Rectal smooth muscle tissue (tissue), 1 donor: Measurements from ENCODE around the gene NKX2-4.
"Not testable (repeated sequence)": the region's sequence is repeated elsewhere in the genome, so short reads cannot be mapped to it uniquely, and the experiment has no call there.

Experiments
- H3K27ac ChIP-seq: one replicate; pipeline ENCODE4 v1.7.0; 2013; ENCODE audit warnings: low read depth, low read length, inconsistent platforms
- H3K27me3 ChIP-seq: one replicate; pipeline ENCODE4 v1.7.0; 2013; ENCODE audit warnings: low read length; ENCODE audit not compliant: control insufficient read depth, insufficient read depth
- H3K36me3 ChIP-seq: one replicate; pipeline ENCODE4 v1.7.0; 2013; ENCODE audit warnings: low read length; ENCODE audit not compliant: control insufficient read depth, insufficient read depth
- H3K4me1 ChIP-seq: one replicate; pipeline ENCODE4 v1.7.0; 2013; ENCODE audit warnings: low read length; ENCODE audit not compliant: control insufficient read depth, insufficient read depth
- H3K4me3 ChIP-seq: one replicate; pipeline ENCODE4 v1.7.0; 2013; ENCODE audit warnings: low read length
- H3K9ac ChIP-seq: one replicate; pipeline ENCODE4 v1.7.0; 2013; ENCODE audit warnings: low read length

The NKX2-4 gene

DNA sequence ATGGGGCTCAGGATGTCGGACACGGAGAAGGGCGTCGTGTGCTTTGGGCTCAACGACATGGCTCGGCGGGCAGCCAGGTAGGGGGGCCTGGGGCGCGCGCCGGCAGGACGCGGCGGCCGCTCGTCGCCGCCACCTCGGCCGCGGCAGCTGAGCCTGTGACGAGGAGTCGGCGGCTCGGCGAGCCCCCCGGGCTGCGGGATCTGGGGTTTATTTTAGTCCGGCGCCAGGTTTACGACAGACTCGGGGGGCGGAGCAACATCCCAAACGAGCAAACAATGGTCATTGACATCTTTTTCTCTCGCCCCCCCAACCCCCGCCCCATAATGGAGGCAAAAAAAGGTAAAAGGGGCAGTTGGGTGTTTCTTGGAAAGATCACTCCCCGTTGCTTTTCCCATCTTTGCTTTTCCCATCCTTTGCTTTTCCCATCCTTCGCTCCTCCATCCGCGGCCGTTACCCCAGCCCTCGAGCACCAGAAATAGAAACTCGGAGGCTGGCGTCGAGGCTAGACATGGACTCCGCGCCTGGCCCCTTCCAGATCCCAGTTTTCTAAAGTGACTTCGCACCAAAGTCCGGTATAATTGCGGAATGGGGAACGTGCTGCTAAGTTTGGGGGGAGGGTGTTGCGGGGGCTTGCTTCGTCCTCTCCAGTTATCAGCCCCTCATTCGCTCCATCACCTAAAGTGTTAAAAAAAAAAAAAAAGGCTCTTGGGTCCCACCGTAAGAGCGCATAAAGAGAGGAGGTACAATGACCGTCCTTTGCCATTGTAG is at the start of gene NKX2-4:
TSS of gene NKX2-4 (minus strand) at position 186 of the 768 bp plus-strand sequence. CDS start at position 59, 127 bp downstream.
- H3K27ac ChIP-seq, result no peak within 1 kb of the TSS
- H3K4me3 ChIP-seq, result peak within 1 kb of the TSS; percentile 8
- no peaks in the 10 kb centered on the region for H3K36me3 ChIP-seq
- no peaks in the 10 kb centered on the region for H3K4me1 ChIP-seq
- H3K9ac ChIP-seq, result no peak within 1 kb of the TSS
- peaks cover 32% of the 10 kb centered on the region for H3K27me3 ChIP-seq

DNA sequence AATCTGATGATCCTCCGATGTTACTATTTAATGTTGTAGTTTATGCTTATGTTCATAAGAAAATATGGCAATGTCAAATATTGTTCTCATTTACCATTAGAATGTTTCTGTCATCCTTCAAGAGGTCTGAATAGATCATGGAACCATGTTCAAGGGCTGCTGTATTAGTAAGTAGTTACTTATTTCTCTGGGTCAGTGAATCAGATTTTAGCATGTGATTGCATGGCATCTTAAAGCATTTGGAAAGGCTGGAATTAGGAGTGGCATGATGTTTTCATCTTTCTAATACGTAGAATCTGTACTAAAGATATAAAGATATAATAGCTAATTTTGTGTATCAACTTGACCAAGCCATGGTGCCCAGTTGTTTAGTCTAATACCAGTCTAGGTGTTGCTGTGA is 40.5 kb upstream of the NKX2-4 start:
- Histone ChIP-seq H3K27ac (no peak overlapping the region), H3K9ac (no peak overlapping the region), H3K4me3 (no peak overlapping the region), H3K27me3 (no peaks in the 10 kb centered on the region), H3K36me3 (no peaks in the 10 kb centered on the region), H3K4me1 (no peaks in the 10 kb centered on the region)

DNA sequence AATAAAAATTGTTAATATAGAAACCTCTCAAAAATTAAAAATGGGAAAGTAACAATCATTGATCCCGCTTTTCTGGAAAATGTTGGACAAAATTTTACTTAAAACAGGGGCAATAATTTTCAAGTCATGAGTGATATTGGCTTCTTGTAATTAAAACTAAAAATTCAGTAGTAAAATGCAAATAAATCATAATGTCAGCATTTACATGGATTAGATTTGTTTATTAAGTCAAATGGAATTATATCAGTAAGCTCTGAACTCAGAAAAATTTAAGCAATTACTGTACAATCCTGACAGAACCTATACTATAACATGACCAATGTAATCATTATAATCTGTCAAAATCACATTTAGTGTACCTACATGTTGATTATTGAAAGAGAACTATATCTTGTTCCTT is 39.9 kb upstream of the NKX2-4 start:
- H3K4me1 ChIP-seq, result no peaks in the 10 kb centered on the region

DNA sequence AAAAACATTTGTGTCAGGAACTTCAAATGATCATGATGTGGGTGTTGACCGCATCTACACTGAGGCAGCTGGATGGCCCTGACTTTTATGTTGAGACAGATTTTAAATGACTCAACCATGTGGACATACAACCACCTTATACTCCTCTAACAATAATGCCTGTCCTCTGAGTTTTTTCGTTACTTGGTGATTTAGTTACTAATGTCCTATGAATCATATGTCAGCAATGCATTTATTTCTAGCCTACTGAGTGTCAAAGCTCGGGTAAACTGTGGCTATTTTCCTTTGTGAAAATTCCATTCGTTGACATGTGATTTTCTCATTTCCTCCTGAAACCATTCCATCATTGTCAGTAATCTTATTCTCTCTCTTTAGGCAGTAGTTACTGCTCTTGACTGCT is 38.9 kb upstream of the NKX2-4 start:
- H3K27me3 ChIP-seq, result no peaks in the 10 kb centered on the region

More for the DNA sequence above, 39.9 kb upstream of the NKX2-4 start:
- Histone ChIP-seq H3K4me3 (no peak overlapping the region), H3K9ac (no peak overlapping the region), H3K27ac (no peak overlapping the region), H3K36me3 (no peaks in the 10 kb centered on the region), H3K27me3 (no peaks in the 10 kb centered on the region)

DNA sequence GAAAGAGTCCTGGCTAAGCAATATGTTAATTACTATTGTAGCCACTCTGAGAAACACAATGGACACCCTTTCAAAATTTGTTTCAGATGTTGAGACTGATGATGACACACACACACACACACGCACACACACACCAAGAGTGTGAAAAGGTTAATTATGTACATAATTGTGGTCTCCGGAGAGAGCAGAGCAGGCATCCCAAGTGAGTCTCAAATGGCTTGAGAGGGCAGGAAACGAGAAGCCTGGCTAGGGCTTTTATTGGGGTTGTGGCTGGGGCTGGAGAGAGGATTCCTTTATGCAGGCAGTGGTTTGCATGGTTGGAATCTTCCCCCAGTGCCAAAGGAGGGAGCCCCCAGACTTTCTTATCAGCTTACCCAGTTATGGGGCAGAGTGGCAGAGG is 38.2 kb upstream of the NKX2-4 start:
- no peak overlapping the region for H3K27ac ChIP-seq
- H3K9ac ChIP-seq, result no peak overlapping the region
- H3K4me1 ChIP-seq, result no peaks in the 10 kb centered on the region
- H3K4me3 ChIP-seq, result no peak overlapping the region
- no peaks in the 10 kb centered on the region for H3K27me3 ChIP-seq
- no peaks in the 10 kb centered on the region for H3K36me3 ChIP-seq

More for the DNA sequence above, 38.9 kb upstream of the NKX2-4 start:
- Histone ChIP-seq H3K27ac (no peak overlapping the region), H3K4me1 (no peaks in the 10 kb centered on the region), H3K9ac (no peak overlapping the region), H3K36me3 (no peaks in the 10 kb centered on the region), H3K4me3 (no peak overlapping the region)

DNA sequence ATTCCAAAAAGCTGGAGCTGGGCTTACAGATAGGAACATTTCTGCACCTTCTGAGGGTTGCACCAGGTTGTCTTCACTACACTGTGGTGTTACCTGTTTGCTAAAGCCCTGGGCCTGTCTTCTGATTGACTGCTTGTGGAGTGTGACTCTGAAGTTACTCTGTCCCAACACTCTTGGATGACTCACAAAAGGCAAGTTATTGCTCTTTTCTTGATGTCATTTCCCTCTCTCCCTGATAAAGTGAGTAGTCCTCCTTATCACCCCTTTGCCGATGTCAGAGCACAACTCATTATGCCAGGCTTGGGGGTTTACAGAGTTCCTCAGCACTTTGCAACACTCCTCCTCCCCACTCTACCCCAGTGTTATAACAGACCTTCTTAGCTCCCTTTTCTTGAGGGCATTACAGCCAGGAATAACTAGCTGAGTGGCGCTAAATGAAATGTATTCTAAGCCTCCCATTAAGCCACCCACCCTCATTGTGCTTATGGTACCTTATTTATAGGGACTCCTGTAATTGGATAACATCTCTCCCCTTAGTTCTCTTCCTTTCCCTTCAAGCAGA is 36.1 kb upstream of the NKX2-4 start:
- no peak overlapping the region for H3K9ac ChIP-seq
- no peak overlapping the region for H3K27ac ChIP-seq
- H3K27me3 ChIP-seq, result no peaks in the 10 kb centered on the region
- no peaks in the 10 kb centered on the region for H3K4me1 ChIP-seq
- H3K4me3 ChIP-seq, result no peak overlapping the region
- H3K36me3 ChIP-seq, result no peaks in the 10 kb centered on the region

DNA sequence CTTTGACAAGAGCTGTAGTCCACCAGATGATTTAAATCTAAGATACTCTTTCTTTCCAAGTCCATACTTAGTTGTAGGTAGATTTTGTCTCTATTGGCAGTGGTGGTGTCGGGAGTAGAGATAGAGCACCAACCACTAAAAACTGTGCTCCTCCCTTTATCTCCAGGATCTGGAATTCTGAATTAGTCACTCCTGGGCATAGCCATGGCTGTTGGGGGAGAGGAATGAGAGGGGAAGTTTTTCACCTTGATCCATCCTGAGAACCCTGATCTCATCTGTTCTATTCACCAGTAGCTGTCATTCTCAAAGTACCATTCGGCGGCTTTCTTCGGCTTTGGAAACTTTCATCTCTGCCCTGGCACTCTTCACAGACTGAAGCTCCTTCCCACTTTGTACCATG is 35.6 kb upstream of the NKX2-4 start:
- no peaks in the 10 kb centered on the region for H3K4me1 ChIP-seq
- H3K36me3 ChIP-seq, result no peaks in the 10 kb centered on the region
- no peaks in the 10 kb centered on the region for H3K27me3 ChIP-seq

DNA sequence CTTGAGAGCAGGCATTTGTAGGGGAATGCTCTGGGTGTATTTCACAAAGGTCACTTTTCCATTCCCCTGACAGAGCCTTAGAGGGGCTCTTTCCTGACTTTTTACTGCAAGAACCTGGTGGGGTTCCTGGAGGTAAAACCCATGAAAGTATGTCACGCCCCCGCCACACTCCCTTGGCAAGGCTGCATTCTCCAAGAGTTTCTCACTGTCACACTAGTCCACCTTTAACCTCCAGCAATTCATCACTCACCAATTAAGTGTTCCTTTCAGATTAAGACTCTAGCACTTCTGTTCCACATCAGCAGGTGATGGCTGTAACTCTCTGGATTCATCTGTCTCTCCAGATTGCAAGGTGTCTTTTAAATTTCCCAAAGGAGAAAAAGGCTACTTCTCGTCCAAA is 32.7 kb upstream of the NKX2-4 start:
- Histone ChIP-seq H3K9ac (no peak overlapping the region), H3K36me3 (no peaks in the 10 kb centered on the region), H3K27me3 (no peaks in the 10 kb centered on the region)

More for the DNA sequence above, 35.6 kb upstream of the NKX2-4 start:
- no peak overlapping the region for H3K27ac ChIP-seq
- no peak overlapping the region for H3K9ac ChIP-seq
- no peak overlapping the region for H3K4me3 ChIP-seq

DNA sequence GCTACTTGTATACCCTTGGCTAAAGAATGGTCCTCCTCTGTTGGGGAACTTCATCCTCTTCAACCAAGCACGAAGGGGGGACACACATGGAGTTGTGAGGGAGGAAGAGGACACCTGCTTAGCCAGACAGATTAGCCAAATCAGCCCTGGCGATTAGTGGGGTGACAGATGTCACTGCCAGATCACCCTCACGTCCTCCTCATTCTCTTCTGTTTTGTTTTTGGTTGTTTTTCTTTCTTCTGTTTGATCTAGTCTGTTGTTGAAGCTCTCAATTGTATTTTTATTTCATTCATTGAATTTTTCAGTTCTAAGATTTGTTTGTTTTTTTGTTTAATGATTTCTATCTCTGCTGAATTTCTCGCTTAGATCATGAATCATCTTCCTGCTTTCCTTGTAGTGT is 27.5 kb upstream of the NKX2-4 start:
- no peak overlapping the region for H3K27ac ChIP-seq
- no peaks in the 10 kb centered on the region for H3K36me3 ChIP-seq
- H3K4me3 ChIP-seq, result no peak overlapping the region
- no peaks in the 10 kb centered on the region for H3K4me1 ChIP-seq
- no peaks in the 10 kb centered on the region for H3K27me3 ChIP-seq
- no peak overlapping the region for H3K9ac ChIP-seq

More for the DNA sequence above, 32.7 kb upstream of the NKX2-4 start:
- H3K4me3 ChIP-seq, result no peak overlapping the region
- H3K4me1 ChIP-seq, result no peaks in the 10 kb centered on the region
- H3K27ac ChIP-seq, result no peak overlapping the region

DNA sequence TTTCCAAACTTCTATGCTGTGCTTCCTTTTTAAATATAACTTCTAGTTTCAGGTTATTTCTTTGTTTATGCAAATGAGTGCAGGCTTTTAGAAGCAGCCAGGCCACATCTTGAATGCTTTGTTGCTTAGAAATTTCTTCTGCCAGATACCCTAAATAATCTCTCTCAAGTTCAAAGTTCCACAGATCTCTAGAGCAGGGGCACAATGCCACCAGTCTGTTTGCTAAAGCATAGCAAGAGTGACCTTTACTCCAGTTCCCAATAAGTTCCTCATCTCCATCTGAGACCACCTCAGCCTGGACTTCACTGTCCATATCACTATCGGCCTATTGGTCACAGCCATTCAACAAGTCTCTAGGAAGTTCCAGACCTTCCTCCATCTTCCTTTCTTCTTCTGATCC is 26.4 kb upstream of the NKX2-4 start:
- H3K4me1 ChIP-seq, H3K27me3 ChIP-seq, H3K4me3 ChIP-seq, H3K9ac ChIP-seq, H3K36me3 ChIP-seq, H3K27ac ChIP-seq: not testable (repeated sequence)

DNA sequence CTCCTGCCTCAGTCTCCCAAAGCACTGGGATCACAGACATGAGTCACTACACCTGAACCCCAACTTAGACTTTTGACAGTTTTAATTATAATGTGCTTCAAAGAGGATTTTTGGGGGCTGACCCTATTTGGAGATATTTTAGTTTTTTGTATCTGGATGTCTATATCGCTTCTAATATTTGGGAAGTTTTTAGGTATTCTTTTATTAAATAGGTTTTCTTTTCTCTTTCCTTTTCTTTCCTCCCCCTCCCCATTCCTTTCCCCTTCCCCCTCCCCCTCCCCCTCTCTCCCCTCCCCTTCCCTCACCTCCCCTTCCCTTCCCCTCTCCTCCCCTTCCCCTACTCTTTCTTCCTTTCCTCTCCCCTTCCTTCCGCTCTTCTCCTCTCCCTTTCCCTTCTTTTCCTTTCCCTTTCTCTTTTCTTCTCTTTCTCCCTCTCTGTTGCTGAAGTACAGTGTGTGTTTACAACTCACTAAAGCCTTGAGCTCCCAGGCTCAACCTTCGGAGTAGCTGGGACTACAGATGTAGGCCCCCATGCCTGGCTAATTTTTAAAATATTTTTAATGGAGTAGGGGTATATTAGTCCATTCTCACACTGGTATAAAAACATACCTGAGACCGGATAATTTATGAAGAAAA is 24.4 kb upstream of the NKX2-4 start:
- H3K9ac ChIP-seq, result no peak overlapping the region
- H3K27me3 ChIP-seq, result no peaks in the 10 kb centered on the region
- H3K36me3 ChIP-seq, result no peaks in the 10 kb centered on the region
- H3K27ac ChIP-seq, result no peak overlapping the region
- no peak overlapping the region for H3K4me3 ChIP-seq
- H3K4me1 ChIP-seq, result no peaks in the 10 kb centered on the region

DNA sequence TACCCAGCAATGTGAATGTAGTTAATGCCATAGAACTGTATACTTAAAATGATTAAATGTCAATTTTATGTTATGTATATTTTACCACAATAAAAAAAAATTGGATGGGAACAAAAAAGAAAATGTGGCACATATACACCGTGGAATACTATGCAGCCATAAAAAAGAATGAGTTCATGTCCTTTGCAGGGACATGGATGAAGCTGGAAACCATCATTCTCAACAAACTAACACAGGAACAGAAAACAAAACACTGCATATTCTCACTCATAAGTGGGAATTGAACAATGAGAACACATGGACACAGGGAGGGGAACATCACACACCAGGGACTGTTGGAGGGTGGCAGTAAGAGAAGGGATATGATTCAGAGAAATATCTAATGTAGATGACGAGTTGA is 21.8 kb upstream of the NKX2-4 start:
- H3K27ac ChIP-seq, H3K36me3 ChIP-seq, H3K9ac ChIP-seq, H3K4me1 ChIP-seq, H3K4me3 ChIP-seq, H3K27me3 ChIP-seq: not testable (repeated sequence)

DNA sequence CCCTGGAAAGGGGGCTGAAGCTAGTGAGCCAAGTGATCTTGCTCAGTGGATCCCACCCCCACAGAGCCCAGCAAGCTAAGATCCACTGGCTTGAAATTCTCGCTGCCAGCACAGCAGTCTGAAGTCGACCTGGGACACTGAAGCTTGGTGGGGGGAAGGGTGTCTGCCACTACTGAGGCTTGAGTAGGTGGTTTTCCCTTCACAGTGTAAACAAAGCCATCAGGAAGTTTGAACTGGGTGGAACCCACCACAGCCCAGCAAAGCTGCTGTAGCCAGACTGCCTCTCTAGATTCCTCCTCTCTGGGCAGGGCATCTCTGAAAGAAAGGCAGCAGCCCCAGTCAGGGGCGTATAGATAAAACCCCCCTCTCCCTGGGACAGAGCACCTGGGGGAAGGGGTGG is 16.7 kb upstream of the NKX2-4 start:
- H3K4me1 ChIP-seq, H3K27ac ChIP-seq, H3K4me3 ChIP-seq, H3K27me3 ChIP-seq, H3K36me3 ChIP-seq, H3K9ac ChIP-seq: not testable (repeated sequence)
